HG02571 (cell line): ENCODE measurements around the gene PNPLA5.

Experiments used
- ATAC-seq: cut with Tn5 transposase; IDR thresholded peaks from one replicate; pipeline ENCODE4 v1.9.1; 2021; ENCODE audit warnings: mild to moderate bottlenecking, moderate library complexity; ENCODE audit not compliant: unreplicated experiment

PNPLA5 gene

GRCh38 chr22:43840431-43840830 lies 51.4 kb downstream of the PNPLA5 start:
- ATAC-seq = no peak

DNA sequence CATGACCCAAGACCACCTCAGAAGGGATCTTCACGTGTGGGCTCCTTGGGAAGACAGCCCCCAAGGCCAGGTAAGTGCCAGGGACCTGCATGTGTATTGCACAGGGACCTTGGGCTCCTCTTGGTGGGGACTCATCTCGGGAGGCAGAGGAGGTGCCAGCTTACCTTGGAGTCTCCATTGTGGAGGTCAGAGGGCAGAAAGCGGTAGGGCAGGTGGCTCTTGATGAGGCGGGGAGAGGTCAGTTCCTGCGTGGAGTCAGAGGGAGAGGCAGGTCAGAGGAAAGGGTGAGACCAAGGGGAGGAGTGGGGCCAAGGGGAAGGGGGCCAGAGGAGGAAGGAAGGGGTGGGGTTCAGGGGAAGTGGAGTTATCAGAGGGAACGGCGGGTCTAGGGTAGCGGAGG lies 52.0 kb downstream of the PNPLA5 start:
- ATAC-seq = no peak

DNA sequence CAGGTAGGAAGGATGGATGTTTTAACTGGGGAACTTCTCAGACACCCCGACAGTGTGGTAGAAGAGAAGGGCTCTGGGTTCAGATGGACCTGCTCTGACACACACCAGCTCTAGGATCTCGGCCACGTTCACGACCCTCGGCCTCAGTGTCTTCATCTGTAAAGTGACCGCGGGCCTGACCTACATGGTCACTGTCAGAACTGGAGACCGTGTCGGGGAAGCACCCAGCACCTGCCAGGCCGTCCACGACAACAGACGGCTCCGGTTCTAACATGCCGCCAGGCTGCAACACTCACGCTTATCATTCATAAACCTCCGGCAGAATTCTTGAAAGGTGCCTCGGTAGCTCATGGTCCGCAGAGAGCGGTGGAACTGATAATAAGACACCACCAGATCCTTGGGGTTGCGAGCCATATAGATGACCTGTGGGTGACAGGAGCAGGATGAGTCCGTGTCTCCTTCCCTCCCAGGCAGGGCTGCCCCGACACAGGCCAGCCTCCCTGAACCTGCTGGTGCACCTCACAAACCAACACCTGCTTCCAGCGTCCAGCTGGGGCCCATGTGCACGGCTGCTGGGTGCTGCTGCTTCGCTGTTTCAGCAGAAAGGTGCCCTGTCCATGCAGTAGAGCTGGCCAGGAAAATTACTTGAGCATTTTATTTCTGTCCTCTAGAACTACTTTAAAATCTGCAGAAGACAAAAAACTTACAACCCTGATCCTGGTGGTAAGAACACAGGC lies 53.1 kb downstream of the PNPLA5 start:
- ATAC-seq = no peak

GRCh38 chr22:43838161-43838560 lies 53.7 kb downstream of the PNPLA5 start:
- no peak for ATAC-seq

GRCh38 chr22:43837666-43838065 lies 54.1 kb downstream of the PNPLA5 start:
- ATAC-seq = no peak

DNA sequence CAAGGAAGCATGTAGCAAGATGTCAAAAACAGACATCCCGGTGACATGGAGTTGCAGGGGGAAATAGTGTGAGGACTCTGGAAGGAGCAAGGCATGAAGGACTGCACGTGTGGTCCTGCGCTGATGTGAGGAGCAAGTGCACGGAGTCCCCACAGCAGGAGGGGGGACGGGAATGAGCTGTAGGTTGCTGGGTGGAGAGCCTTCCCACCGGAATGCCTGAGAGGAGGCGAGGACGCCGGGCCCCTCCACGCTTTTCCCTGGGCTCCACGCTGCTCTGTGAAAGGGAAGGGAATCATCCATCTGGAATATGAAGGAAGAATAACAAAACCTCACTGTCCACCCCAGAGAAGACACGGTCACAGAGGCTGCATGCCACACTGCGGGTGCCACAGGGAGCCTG lies 56.1 kb downstream of the PNPLA5 start:
- ATAC-seq = no peak

- no peak for ATAC-seq
Observed at GRCh38 chr22:43835166-43835565, 56.6 kb downstream of the PNPLA5 start.

GRCh38 chr22:43833286-43834240 lies 58.2 kb downstream of the PNPLA5 start:
- ATAC-seq = no peak

DNA sequence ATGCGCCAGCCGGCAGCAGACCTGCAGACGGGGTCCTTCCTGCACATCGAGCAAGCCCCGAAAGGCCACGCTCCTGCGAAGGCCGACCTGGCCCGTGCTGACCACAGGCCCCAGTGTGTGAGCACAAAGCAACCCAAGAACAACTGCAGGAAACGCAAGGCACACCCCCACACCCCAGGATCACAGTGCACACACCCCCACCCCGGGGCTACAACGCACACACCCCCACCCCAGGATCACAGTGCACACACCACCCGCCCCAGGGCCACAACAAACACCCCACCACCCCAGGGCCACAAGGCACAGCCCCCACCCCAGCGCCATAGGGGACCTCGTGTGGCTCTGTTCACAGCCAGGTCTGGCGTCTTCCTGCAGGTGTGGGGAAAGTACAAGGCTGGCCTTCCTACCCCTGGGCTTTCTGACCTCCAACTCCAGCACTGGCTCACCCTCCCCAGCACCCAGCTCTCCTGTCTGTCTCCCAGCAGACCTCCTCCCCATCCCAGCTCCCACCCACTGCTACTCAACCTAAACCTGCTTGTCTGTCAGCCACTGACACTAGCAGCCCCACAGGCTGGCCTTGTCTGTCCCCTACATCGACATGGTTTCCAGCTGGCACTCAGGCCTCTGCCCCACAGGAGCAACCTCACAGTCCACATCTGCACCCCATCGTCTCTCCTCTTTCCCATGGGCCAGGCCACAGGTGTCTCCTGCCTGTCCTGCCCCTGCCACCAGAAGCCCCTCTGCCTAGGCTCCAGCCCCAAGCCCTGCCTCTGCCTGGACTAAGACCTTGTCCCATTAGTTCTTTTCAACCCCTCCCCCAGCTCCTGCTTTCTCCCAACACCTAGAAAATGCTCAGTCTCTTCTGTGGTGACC lies 59.2 kb downstream of the PNPLA5 start:
- ATAC-seq = no peak

DNA sequence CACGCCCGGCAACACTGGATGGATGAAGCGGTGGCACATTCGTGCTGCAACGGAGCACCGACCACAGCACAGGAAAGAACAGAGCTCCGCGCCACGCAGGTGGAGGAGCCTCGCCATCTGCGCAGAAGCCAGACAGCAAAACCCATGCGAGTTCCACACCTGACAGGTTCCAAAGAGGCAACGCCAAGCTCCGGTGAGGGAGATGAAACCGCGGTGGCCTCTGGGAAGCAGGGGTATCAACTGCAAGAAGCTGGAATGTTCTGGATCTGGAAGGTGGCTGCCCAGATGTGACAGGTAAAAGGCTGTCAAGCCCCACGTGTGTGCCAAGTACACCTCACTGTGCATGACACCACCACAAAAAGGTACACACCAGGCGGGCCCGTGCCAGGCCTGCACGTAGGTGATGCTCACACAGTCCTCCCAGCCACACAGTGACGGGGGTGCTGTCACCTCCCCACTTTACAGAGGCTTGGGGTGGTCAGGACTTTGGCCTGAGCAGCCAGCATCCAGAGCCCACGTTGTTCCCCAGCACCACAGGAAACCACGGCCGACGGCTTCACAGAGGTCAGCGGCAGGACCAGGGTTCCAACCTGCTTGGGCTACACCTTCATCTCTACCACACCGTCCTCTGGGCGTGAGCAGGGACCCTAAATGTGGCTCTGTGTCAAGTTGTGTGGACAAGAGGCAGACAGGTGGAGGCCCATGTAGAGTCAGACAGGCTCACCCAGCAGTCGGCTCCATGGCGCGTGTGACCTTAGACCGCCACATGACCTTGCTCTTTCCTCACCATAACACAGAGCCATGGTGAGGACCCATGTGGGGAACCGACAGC lies 60.0 kb downstream of the PNPLA5 start:
- no peak for ATAC-seq

DNA sequence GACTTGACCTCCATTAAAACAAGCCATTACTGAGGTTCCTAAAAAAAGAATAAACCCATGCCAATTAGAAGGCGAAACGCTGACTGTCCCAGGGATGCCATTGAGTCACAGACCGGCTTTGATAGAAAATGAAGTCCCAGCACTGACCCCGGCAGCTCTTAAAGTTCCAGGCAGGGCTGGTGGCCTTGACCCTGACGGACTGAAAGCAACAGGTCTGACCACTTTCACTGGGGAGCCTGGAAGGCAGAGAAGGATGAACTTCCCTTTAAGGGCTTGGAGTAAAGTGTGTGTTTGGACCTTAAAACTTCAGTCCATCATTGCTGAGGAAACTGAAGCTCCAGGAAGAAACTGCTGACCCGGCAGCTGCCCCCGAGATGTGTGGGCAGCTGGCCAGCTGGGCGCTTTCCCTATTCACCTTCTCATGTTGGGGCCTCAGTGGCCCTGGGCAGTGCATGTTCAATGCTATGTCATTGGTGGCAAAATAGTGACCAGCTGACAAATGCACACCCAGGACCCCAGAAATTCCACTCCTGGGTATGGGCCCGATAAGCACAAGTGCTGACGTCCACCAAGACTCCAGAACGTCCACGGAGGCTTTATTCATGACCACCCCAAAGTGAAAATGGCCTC lies 60.8 kb downstream of the PNPLA5 start:
- no peak for ATAC-seq

GRCh38 chr22:43829904-43830851 lies 61.6 kb downstream of the PNPLA5 start:
- no peak for ATAC-seq
